Measurements from ENCODE around the gene JADE2.

GRCh38 chr5:134585966-134586365 is 60.5 kb downstream of the JADE2 start:
- TF ChIP-seq ZNF274 (IDR thresholded peaks at IDR 0.05; ENCODE audit: low read depth, low read length) (no peak), YY1 (IDR thresholded peaks at IDR 0.05; ENCODE audit: insufficient read depth, insufficient read length) (no peak)
